Mesothelial cell of epicardium (in vitro differentiated cells): ENCODE data around the gene NATD1. TPM values are rescaled to one million over a fixed set of nuclear protein-coding genes. Genes with fewer than 3 reads are reported as not detected.

ENCODE experiments used
- DNase-seq, 2 experiments: peaks; one replicate each; pipeline ENCODE4 v3.0.0; 2021; ENCODE audit warnings: low spot score in 2 of 2; ENCODE audit not compliant: unreplicated experiment in 2 of 2
- H3K27ac Mint-ChIP-seq: 2 replicates; pipeline ENCODE4 v1.8.0; 2021; ENCODE audit warnings: mixed read lengths
- H3K27me3 Mint-ChIP-seq: 2 replicates; pipeline ENCODE4 v1.8.0; 2021; ENCODE audit warnings: low read depth, mixed read lengths
- H3K36me3 Mint-ChIP-seq: 2 replicates; pipeline ENCODE4 v1.8.0; 2021; ENCODE audit warnings: mixed read lengths
- H3K4me1 Mint-ChIP-seq: 2 replicates; pipeline ENCODE4 v1.8.0; 2021; ENCODE audit warnings: mixed read lengths
- H3K4me3 Mint-ChIP-seq: 2 replicates; pipeline ENCODE4 v1.8.0; 2021; ENCODE audit warnings: mild to moderate bottlenecking, moderate library complexity, mixed read lengths
- H3K9me3 Mint-ChIP-seq: 2 replicates; pipeline ENCODE4 v1.8.0; 2021; ENCODE audit warnings: mixed read lengths
- CTCF ChIP-seq: fragments of 200-600 bp; sonication (generic); IDR thresholded peaks from one replicate; pipeline ENCODE4 v1.5.0; 2021; ENCODE audit warnings: antibody characterized with exemption; ENCODE audit not compliant: unreplicated experiment
- total RNA-seq: library from RNA; stranded (reverse); gene quantifications from 3 replicates; pipeline ENCODE4 v1.2.1, GENCODE V29; 2021

NATD1 gene
- total RNA-seq, 1 donor from 2014 or later = 12.7 TPM

- H3K4me1 Mint-ChIP-seq = peaks cover 8% of the 10 kb centered on the region
- H3K36me3 Mint-ChIP-seq = no peaks in the 10 kb centered on the region
- no peak for DNase-seq
- no peak overlapping the region for H3K4me3 Mint-ChIP-seq
- no peak overlapping the region for H3K27ac Mint-ChIP-seq
- H3K9me3 Mint-ChIP-seq = no peaks in the 10 kb centered on the region
- TF ChIP-seq CTCF = no peak
- H3K27me3 Mint-ChIP-seq = no peaks in the 10 kb centered on the region
Observed at GRCh38 chr17:21242780-21243515, 10.3 kb downstream of the NATD1 start.

GRCh38 chr17:21242026-21242697, 11.0 kb downstream of the NATD1 start:
- DNase-seq = no peak
- no peak for TF ChIP-seq CTCF
- no peaks in the 10 kb centered on the region for H3K27me3 Mint-ChIP-seq
- H3K27ac Mint-ChIP-seq = no peak overlapping the region
- no peaks in the 10 kb centered on the region for H3K36me3 Mint-ChIP-seq
- peaks cover 8% of the 10 kb centered on the region for H3K4me1 Mint-ChIP-seq
- no peak overlapping the region for H3K4me3 Mint-ChIP-seq
- H3K9me3 Mint-ChIP-seq = no peaks in the 10 kb centered on the region

GRCh38 chr17:21241564-21241963, 11.6 kb downstream of the NATD1 start:
- Mint-ChIP-seq H3K9me3 (no peaks in the 10 kb centered on the region), H3K27ac (no peak overlapping the region), H3K4me3 (no peak overlapping the region), H3K4me1 (peaks cover 8% of the 10 kb centered on the region), H3K36me3 (no peaks in the 10 kb centered on the region), H3K27me3 (no peaks in the 10 kb centered on the region)
- no peak for TF ChIP-seq CTCF
- no peak for DNase-seq

- H3K9me3 Mint-ChIP-seq = no peaks in the 10 kb centered on the region
- no peak overlapping the region for H3K27ac Mint-ChIP-seq
- no peak overlapping the region for H3K4me3 Mint-ChIP-seq
- no peaks in the 10 kb centered on the region for H3K27me3 Mint-ChIP-seq
- H3K4me1 Mint-ChIP-seq = peaks cover 8% of the 10 kb centered on the region
- DNase-seq = no peak
- no peaks in the 10 kb centered on the region for H3K36me3 Mint-ChIP-seq
- no peak for TF ChIP-seq CTCF
Observed at GRCh38 chr17:21240369-21241055, 12.7 kb downstream of the NATD1 start.

GRCh38 chr17:21239680-21240368, 13.4 kb downstream of the NATD1 start:
- no peak overlapping the region for H3K27ac Mint-ChIP-seq
- H3K36me3 Mint-ChIP-seq = no peaks in the 10 kb centered on the region
- peak; percentile 47 for TF ChIP-seq CTCF
- no peak for DNase-seq
- H3K9me3 Mint-ChIP-seq = no peaks in the 10 kb centered on the region
- H3K27me3 Mint-ChIP-seq = no peaks in the 10 kb centered on the region
- no peak overlapping the region for H3K4me3 Mint-ChIP-seq
- peaks cover 8% of the 10 kb centered on the region for H3K4me1 Mint-ChIP-seq
